Fibroblast of skin of right quadriceps (primary cell): ENCODE data around the gene HYDIN.
A peak's percentile ranks its signal among the peaks of the same experiment; 100 is the strongest.

Experiments
- DNase-seq: peaks from one replicate; pipeline ENCODE4 v3.0.0-alpha.2; 2013

Gene HYDIN

GRCh38 chr16:71230122-71230845 lies at the start of gene HYDIN:
Gene HYDIN, minus strand, starts transcription at chr16:71230722. Its CDS starts 43,827 bp downstream, at chr16:71186895.
- peak; percentile 47 for DNase-seq

- DNase-seq = no peak
These were observed 46.2 kb upstream of the HYDIN start for GRCh38 chr16:71276589-71277334.

GRCh38 chr16:71273384-71273783 lies 42.9 kb upstream of the HYDIN start:
- no peak for DNase-seq

GRCh38 chr16:71264299-71264698 lies 33.8 kb upstream of the HYDIN start:
- no peak for DNase-seq

GRCh38 chr16:71263582-71263981 lies 33.1 kb upstream of the HYDIN start:
- no peak for DNase-seq

- no peak for DNase-seq
These were observed 31.9 kb upstream of the HYDIN start for GRCh38 chr16:71262391-71262790.

GRCh38 chr16:71260995-71261394 lies 30.5 kb upstream of the HYDIN start:
- no peak for DNase-seq

- no peak for DNase-seq
These were observed 28.6 kb upstream of the HYDIN start for GRCh38 chr16:71259086-71259485.

GRCh38 chr16:71258372-71258771 lies 27.9 kb upstream of the HYDIN start:
- no peak for DNase-seq

- DNase-seq = no peak
These were observed 27.2 kb upstream of the HYDIN start for GRCh38 chr16:71257768-71258167.

GRCh38 chr16:71255721-71256120 lies 25.2 kb upstream of the HYDIN start:
- DNase-seq = no peak

GRCh38 chr16:71254832-71255525 lies 24.5 kb upstream of the HYDIN start:
- DNase-seq = no peak

- no peak for DNase-seq
These were observed 20.1 kb upstream of the HYDIN start for GRCh38 chr16:71250461-71251235.

- no peak for DNase-seq
These were observed 18.9 kb upstream of the HYDIN start for GRCh38 chr16:71249399-71249798.

GRCh38 chr16:71247478-71247877 lies 17.0 kb upstream of the HYDIN start:
- DNase-seq = no peak

- DNase-seq = no peak
These were observed 15.8 kb upstream of the HYDIN start for GRCh38 chr16:71246309-71246708.

- DNase-seq = no peak
These were observed 14.0 kb upstream of the HYDIN start for GRCh38 chr16:71244521-71244920.

GRCh38 chr16:71242601-71243000 lies 12.1 kb upstream of the HYDIN start:
- DNase-seq = no peak

GRCh38 chr16:71242036-71242435 lies 11.5 kb upstream of the HYDIN start:
- no peak for DNase-seq

- no peak for DNase-seq
These were observed 1.2 kb downstream of the HYDIN start for GRCh38 chr16:71229344-71229743.

GRCh38 chr16:71226229-71227141 lies 4.0 kb downstream of the HYDIN start:
- DNase-seq = no peak

GRCh38 chr16:71225145-71225544 lies 5.4 kb downstream of the HYDIN start:
- no peak for DNase-seq
